ENCODE data around the gene SNED1. TPM values are rescaled to one million over a fixed set of nuclear protein-coding genes. Genes with fewer than 3 reads are reported as not detected.

Gene SNED1
- total RNA-seq, 1 experiment from 2014 or later = 3.2 TPM

GRCh38 chr2:241003369-241003768 is 5.0 kb downstream of the SNED1 start (continued):
- TF ChIP-seq ZNF532 (CRISPR knock-in tag; IDR thresholded peaks at IDR 0.05; ENCODE audit: borderline replicate concordance) = no peak

GRCh38 chr2:241003830-241004564 is 5.6 kb downstream of the SNED1 start:
- CTCF ChIA-PET = no interaction called here
- H3K4me1 Mint-ChIP-seq = peaks cover 5% of the 10 kb centered on the region
- H3K27ac Mint-ChIP-seq = no peak overlapping the region
- H3K36me3 Mint-ChIP-seq = peaks cover 28% of the 10 kb centered on the region
- peaks cover 47% of the 10 kb centered on the region for H3K27me3 Mint-ChIP-seq (ENCODE audit: low read depth)
- POLR2A ChIA-PET = no interaction called here
- peaks cover 36% of the 10 kb centered on the region for H3K9me3 Mint-ChIP-seq
- no peak for TF ChIP-seq ETV6 (CRISPR knock-in tag; IDR thresholded peaks at IDR 0.05)
- no peak for TF ChIP-seq IRF1 (CRISPR knock-in tag; IDR thresholded peaks at IDR 0.05)
- no peak for TF ChIP-seq ZNF396 (CRISPR knock-in tag; IDR thresholded peaks at IDR 0.05; ENCODE audit: borderline replicate concordance)
- no peak for TF ChIP-seq TEAD1 (CRISPR knock-in tag; IDR thresholded peaks at IDR 0.05)
- TF ChIP-seq E2F5 (CRISPR knock-in tag; IDR thresholded peaks at IDR 0.05) = no peak
- no peak for TF ChIP-seq CTCF (IDR thresholded peaks at IDR 0.05)
- no peak for TF ChIP-seq IRF2 (CRISPR knock-in tag; IDR thresholded peaks at IDR 0.05; ENCODE audit: borderline replicate concordance, low read depth)
- TF ChIP-seq HMGXB4 (CRISPR knock-in tag; IDR thresholded peaks at IDR 0.05) = no peak
- TF ChIP-seq CREM (CRISPR knock-in tag; IDR thresholded peaks at IDR 0.05) = no peak
- TF ChIP-seq ZNF532 (CRISPR knock-in tag; IDR thresholded peaks at IDR 0.05; ENCODE audit: borderline replicate concordance) = no peak
- TF ChIP-seq RORB (CRISPR knock-in tag; IDR thresholded peaks at IDR 0.05) = no peak
- TF ChIP-seq MAX (CRISPR knock-in tag; IDR thresholded peaks at IDR 0.05) = no peak
- TF ChIP-seq NR2C2 (CRISPR knock-in tag; IDR thresholded peaks at IDR 0.05) = no peak
- no peak for TF ChIP-seq JAZF1 (CRISPR knock-in tag; IDR thresholded peaks at IDR 0.05)
- no peak for TF ChIP-seq ZBTB21 (CRISPR knock-in tag; IDR thresholded peaks at IDR 0.05; ENCODE audit: borderline replicate concordance)
- no peak for TF ChIP-seq ATF2 (CRISPR knock-in tag; IDR thresholded peaks at IDR 0.05; ENCODE audit: borderline replicate concordance, low read depth)
- no peak for TF ChIP-seq TEAD4 (CRISPR knock-in tag; IDR thresholded peaks at IDR 0.05)
- DNase-seq (ENCODE audit: low spot score) = no peak
- H3K4me3 Mint-ChIP-seq = no peak overlapping the region
- no peak for ATAC-seq
